Astrocyte (in vitro differentiated cells and primary cell): ENCODE data around the gene RNFT2.

Source experiments
- CTCF ChIP-seq: IDR thresholded peaks from 2 replicates; pipeline ENCODE4 v1.5.1; 2011; ENCODE audit warnings: low read depth, mild to moderate bottlenecking, inconsistent platforms, low read length, moderate library complexity; ENCODE audit not compliant: insufficient read depth
- EZH2 ChIP-seq: IDR thresholded peaks from 2 replicates; pipeline ENCODE4 v1.6.1; 2012; ENCODE audit warnings: mild to moderate bottlenecking, low read length, inconsistent platforms; ENCODE audit not compliant: insufficient read depth

GRCh38 chr12:116713527-116713926, 24.6 kb upstream of the RNFT2 start:
- no peak for TF ChIP-seq CTCF
- no peak for TF ChIP-seq EZH2
